Duodenal mucosa (tissue), 2 donors: Measurements from ENCODE around the gene PER1.

Experiments
- H3K27ac ChIP-seq: one replicate; pipeline ENCODE4 v1.7.0; 2013; ENCODE audit warnings: low read depth, low read length
- H3K27me3 ChIP-seq, 2 donors: one replicate each; pipeline ENCODE4 v1.7.0; 2013; ENCODE audit warnings: low read length in 2 of 2, control low read depth in 1 of 2; ENCODE audit not compliant: insufficient read depth in 2 of 2, control insufficient read depth in 1 of 2
- H3K36me3 ChIP-seq, 2 donors: one replicate each; pipeline ENCODE4 v1.7.0; 2013; ENCODE audit warnings: low read length in 2 of 2, control low read depth in 1 of 2; ENCODE audit not compliant: insufficient read depth in 2 of 2, control insufficient read depth in 1 of 2
- H3K4me1 ChIP-seq, 2 donors: one replicate each; pipeline ENCODE4 v1.7.0; 2013; ENCODE audit warnings: low read length in 2 of 2, control low read depth in 1 of 2; ENCODE audit not compliant: insufficient read depth in 2 of 2, control insufficient read depth in 1 of 2
- H3K4me3 ChIP-seq, 2 donors: one replicate each; pipeline ENCODE4 v1.7.0; 2013; ENCODE audit warnings: low read length in 2 of 2, low read depth in 1 of 2
- H3K9ac ChIP-seq, 2 donors: one replicate each; pipeline ENCODE4 v1.7.0; 2013; ENCODE audit warnings: low read length in 2 of 2, low read depth in 1 of 2
- H3K9me3 ChIP-seq, 2 donors: one replicate each; pipeline ENCODE4 v1.7.0; 2013; ENCODE audit warnings: low read length in 2 of 2, control low read depth in 1 of 2; ENCODE audit not compliant: control insufficient read depth in 1 of 2

Gene PER1

GRCh38 chr17:8166731-8167130 is 14.5 kb upstream of the PER1 start:
- Histone ChIP-seq H3K27ac (no peak overlapping the region), H3K4me1 (peaks cover 19 to 22% of the 10 kb centered on the region in 2 donors), H3K27me3 (no peaks in the 10 kb centered on the region), H3K4me3 (no peak overlapping the region), H3K9me3 (no peaks in the 10 kb centered on the region), H3K36me3 (peaks cover 0 to under 1% of the 10 kb centered on the region in 2 donors), H3K9ac (no peak overlapping the region)

- Histone ChIP-seq H3K4me3 (no peak overlapping the region), H3K36me3 (peaks cover 10 to 14% of the 10 kb centered on the region in 2 donors), H3K4me1 (peaks cover 31 to 33% of the 10 kb centered on the region in 2 donors), H3K9ac (peak overlapping the region; percentile 26 to 41), H3K27me3 (no peaks in the 10 kb centered on the region), H3K9me3 (no peaks in the 10 kb centered on the region), H3K27ac (no peak overlapping the region)
These were observed 12.6 kb upstream of the PER1 start for GRCh38 chr17:8164815-8165131.

- Histone ChIP-seq H3K4me1 (peaks cover 33 to 36% of the 10 kb centered on the region in 2 donors), H3K27me3 (no peaks in the 10 kb centered on the region), H3K4me3 (peak overlapping the region in 1 of 2 donors; percentile 74), H3K36me3 (peaks cover 14 to 19% of the 10 kb centered on the region in 2 donors), H3K27ac (peak overlapping the region; percentile 83), H3K9me3 (no peaks in the 10 kb centered on the region), H3K9ac (peak overlapping the region; percentile 26 to 79)
These were observed 12.0 kb upstream of the PER1 start for GRCh38 chr17:8163978-8164814.

GRCh38 chr17:8162997-8163977 is 11.1 kb upstream of the PER1 start:
- Histone ChIP-seq H3K4me1 (peaks cover 38 to 40% of the 10 kb centered on the region in 2 donors), H3K4me3 (peak overlapping the region; percentile 71 to 74), H3K27ac (peak overlapping the region; percentile 94), H3K9me3 (no peaks in the 10 kb centered on the region), H3K36me3 (peaks cover 14 to 19% of the 10 kb centered on the region in 2 donors), H3K9ac (peak overlapping the region; percentile 79 to 93), H3K27me3 (no peaks in the 10 kb centered on the region)

GRCh38 chr17:8162233-8162996 is 10.2 kb upstream of the PER1 start, which contains the start of gene VAMP2:
VAMP2 (minus strand) TSS chr17:8162948; CDS start chr17:8162879, 69 bp downstream.
- Histone ChIP-seq H3K9me3 (no peaks in the 10 kb centered on the region), H3K27ac (peak within 1 kb of the TSS; percentile 94), H3K9ac (peak within 1 kb of the TSS; percentile 93 to 98), H3K36me3 (peaks cover 14 to 19% of the 10 kb centered on the region in 2 donors), H3K4me3 (peak within 1 kb of the TSS; percentile 91 to 94), H3K4me1 (peaks cover 38 to 40% of the 10 kb centered on the region in 2 donors), H3K27me3 (no peaks in the 10 kb centered on the region)

- H3K4me1 ChIP-seq, result peaks cover 40 to 44% of the 10 kb centered on the region in 2 donors
- H3K4me3 ChIP-seq, result peak overlapping the region; percentile 91 to 94
- peak overlapping the region; percentile 93 to 98 for H3K9ac ChIP-seq
- H3K27ac ChIP-seq, result peak overlapping the region; percentile 94
- no peaks in the 10 kb centered on the region for H3K9me3 ChIP-seq
- H3K27me3 ChIP-seq, result no peaks in the 10 kb centered on the region
- H3K36me3 ChIP-seq, result peaks cover 14 to 19% of the 10 kb centered on the region in 2 donors
These were observed 9.4 kb upstream of the PER1 start for GRCh38 chr17:8161289-8162232.

GRCh38 chr17:8160741-8161221 is 8.6 kb upstream of the PER1 start:
- no peaks in the 10 kb centered on the region for H3K9me3 ChIP-seq
- H3K27me3 ChIP-seq, result no peaks in the 10 kb centered on the region
- peaks cover 14 to 19% of the 10 kb centered on the region in 2 donors for H3K36me3 ChIP-seq
- H3K9ac ChIP-seq, result peak overlapping the region; percentile 93 to 98
- peaks cover 40 to 45% of the 10 kb centered on the region in 2 donors for H3K4me1 ChIP-seq
- no peak overlapping the region for H3K4me3 ChIP-seq
- no peak overlapping the region for H3K27ac ChIP-seq

- H3K27me3 ChIP-seq, result no peaks in the 10 kb centered on the region
- no peak overlapping the region for H3K27ac ChIP-seq
- peaks cover 14 to 19% of the 10 kb centered on the region in 2 donors for H3K36me3 ChIP-seq
- peaks cover 44 to 50% of the 10 kb centered on the region in 2 donors for H3K4me1 ChIP-seq
- no peak overlapping the region for H3K4me3 ChIP-seq
- no peak overlapping the region for H3K9ac ChIP-seq
- no peaks in the 10 kb centered on the region for H3K9me3 ChIP-seq
These were observed 8.0 kb upstream of the PER1 start for GRCh38 chr17:8160224-8160577.
